GM21619 (cell line): ENCODE results near the gene MYO1D.
"Not testable (repeated sequence)": the region's sequence is repeated elsewhere in the genome, so short reads cannot be mapped to it uniquely, and the experiment has no call there.

ENCODE experiments used
- ATAC-seq: cut with Tn5 transposase; IDR thresholded peaks from one replicate; pipeline ENCODE4 v1.9.1; 2021; ENCODE audit not compliant: unreplicated experiment

Gene MYO1D

GRCh38 chr17:32546031-32546444 lies 330.9 kb downstream of the MYO1D start:
- no peak for ATAC-seq

- ATAC-seq = no peak
Observed at GRCh38 chr17:32542186-32542585, 334.7 kb downstream of the MYO1D start.

DNA sequence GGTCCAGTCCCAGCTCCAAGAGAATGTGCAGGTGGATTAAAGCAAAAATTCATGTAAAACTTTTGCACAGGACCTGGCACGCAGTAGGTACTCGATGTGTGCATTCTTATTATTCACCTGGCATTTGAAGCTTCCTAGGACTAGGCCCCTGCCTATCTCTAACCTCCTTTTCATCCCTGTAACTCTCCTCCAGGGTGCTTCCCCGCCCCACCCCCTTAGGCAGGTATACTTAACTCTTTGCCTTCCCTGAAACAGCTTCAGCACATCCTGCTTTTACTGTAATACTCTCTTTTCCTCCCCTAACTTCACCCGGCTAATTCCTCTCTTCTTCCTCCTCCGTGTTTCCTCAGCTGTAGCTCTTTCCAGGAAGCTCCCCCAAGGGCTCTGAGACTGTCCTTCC lies 335.3 kb downstream of the MYO1D start:
- ATAC-seq = no peak

- no peak for ATAC-seq
Observed at GRCh38 chr17:32536736-32537643, 339.9 kb downstream of the MYO1D start.

DNA sequence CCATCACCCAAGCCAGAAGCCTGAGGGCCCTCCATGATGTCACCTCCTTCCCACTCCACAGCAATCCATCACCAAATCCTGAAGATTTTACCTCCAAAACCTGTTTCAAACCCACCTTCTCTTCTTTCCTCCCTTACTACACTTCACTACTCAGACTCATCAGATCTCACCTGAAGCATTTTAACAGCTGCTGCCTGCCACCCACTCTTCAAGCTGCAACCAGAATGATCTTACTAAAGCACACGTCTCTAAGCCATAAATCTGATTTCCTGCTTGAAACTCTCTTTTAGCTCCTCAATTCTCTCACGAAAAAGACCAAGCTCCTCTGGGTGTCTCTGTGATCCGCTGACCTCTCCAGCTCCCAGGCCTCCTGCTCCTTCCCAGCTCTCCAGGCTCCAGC lies 343.6 kb downstream of the MYO1D start:
- no peak for ATAC-seq

GRCh38 chr17:32529604-32530003 lies 347.3 kb downstream of the MYO1D start:
- ATAC-seq = no peak

DNA sequence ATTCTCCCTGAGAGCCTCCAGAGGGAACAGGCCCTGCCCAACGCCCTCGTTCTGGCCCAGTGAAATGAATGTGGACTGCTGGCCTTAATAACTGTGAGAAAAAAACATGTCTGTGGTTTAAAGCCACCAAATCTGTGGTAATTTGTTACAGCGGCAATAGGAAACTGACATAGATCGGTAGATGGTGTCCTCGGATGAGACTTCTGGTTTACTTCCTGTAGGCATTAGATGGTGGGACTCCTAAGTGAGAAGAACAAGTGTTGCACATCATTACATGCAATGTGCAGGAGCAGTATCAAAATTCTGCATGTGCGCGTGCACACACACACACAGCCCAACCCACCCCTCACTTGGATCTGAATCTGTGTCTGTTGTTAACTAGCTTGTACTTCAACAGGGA lies 348.1 kb downstream of the MYO1D start:
- no peak for ATAC-seq

DNA sequence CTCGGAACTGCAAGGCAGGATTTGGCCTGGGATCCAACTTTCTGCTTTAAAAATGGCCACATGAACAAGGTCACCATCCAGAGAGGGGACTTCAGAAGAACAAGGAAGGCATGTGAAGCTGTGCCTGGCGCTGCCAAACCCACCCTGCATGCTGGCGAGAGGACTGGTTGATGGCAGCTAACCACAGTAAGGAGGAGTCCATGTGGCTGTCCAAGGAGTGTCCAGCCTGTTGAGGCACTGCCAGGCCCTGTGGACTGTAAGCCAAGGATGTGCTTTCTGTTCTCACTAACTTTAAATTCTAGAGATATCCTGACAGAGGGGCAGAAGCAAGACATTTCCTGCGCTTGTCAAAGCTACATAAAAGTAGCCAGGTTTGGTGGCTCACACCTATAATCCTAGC lies 349.8 kb downstream of the MYO1D start:
- no peak for ATAC-seq

- no peak for ATAC-seq
Observed at GRCh38 chr17:32525122-32525521, 351.8 kb downstream of the MYO1D start.

DNA sequence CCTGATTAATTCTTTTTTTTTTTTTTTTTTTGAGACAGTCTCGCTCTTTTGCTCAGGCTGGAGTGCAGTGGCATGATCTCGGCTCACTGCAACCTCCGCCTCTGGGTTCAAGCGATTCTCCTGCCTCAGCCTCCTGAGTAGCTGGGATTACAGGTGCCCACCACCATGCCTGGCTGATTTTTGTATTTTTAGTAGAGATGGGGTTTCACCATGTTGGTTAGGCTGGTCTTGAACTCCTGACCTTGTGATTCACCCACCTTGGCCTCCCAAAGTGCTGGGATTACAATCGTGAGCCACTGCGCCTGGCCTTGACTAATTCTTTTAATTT lies 352.4 kb downstream of the MYO1D start:
- ATAC-seq = not testable (repeated sequence)

GRCh38 chr17:32523827-32524552 lies 352.9 kb downstream of the MYO1D start:
- ATAC-seq = peak; percentile 49

DNA sequence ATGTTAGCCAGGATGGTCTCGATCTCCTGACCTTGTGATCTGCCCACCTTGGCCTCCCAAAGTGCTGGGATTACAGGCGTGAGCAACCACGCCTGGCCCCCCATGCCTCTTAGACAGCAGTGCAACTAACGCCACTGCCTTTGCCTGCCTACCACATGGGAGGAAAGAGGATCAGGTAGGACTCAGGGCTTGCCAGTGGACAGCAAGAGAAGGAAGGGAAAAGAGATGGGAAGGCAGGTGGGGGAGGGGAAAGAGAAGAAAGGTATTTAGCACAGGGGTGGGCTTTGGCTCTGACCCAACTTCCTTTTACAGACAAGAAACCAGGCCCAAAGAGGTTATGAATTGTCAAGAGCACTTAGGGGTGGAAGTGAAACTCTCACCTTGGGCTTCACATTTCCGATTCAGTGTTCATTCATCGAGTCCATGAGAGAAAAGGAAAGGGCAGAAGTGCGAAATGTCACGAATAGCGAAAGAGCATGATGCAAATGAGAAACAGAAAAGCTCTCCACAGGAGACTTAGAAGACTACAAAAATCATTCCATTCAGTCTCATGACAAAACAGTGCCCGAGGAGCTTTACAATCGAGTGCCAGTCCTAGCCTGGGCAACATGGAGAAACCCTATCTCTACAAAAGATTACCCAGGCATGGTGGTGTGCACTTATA lies 353.8 kb downstream of the MYO1D start:
- peak; percentile 53 for ATAC-seq

DNA sequence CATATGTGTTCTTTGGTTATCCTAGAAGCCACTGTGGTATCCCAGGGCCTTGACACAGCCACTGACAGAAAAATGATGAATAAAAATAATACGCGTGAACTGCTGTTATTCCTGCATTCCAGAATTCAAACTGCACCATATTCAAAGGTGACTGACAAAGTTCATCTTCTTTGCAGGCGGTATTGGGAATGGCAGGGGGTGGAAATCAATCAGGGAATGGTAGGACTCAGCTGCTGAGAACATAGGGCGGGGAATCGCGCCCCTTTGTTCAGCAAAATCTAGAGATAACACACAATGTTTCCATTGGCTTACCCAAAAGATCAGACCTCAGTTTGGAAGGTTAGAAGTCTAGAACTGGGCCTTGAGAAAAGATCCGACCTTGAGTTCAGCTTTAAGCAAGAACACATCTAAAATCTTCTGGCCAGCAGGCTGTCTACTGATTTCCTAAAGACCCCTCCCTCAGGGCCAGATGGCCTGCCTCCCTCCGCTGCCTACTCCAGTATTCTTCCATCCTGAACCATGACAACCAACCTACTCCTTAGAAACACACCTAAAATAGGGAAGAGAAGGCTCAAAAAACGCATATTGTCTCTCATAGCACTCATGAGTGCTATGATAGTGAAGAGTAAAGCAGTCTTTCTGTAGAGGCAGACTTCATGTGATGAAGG lies 356.1 kb downstream of the MYO1D start:
- ATAC-seq = no peak

DNA sequence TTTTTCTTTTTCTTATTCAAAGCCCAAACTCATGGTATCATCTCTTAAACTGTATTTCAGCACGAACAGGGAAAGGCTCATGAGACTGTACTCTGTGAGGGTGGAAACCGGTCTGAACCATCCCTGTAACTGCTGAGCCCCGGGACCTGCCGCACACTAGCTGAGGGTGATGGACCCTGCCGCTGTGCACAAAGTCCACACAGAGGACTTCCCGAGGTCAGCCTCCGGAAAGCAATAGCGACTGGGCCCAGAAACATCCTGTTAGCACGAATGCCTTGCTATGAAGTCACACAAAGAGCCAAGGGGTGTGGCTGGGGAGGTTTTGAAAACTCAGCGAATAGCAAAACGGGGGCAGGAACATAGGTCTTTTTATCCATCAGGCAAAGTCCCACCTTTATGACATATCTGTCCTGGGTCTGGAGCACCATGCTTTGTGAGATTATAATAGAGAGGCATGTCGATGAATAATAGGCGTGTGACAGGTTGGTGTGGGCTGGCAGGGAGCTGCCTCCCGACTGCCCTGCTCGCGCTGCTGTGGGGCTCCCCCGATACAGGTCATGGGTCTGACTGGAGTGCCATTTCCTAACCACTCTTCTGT lies 356.7 kb downstream of the MYO1D start:
- ATAC-seq = no peak

DNA sequence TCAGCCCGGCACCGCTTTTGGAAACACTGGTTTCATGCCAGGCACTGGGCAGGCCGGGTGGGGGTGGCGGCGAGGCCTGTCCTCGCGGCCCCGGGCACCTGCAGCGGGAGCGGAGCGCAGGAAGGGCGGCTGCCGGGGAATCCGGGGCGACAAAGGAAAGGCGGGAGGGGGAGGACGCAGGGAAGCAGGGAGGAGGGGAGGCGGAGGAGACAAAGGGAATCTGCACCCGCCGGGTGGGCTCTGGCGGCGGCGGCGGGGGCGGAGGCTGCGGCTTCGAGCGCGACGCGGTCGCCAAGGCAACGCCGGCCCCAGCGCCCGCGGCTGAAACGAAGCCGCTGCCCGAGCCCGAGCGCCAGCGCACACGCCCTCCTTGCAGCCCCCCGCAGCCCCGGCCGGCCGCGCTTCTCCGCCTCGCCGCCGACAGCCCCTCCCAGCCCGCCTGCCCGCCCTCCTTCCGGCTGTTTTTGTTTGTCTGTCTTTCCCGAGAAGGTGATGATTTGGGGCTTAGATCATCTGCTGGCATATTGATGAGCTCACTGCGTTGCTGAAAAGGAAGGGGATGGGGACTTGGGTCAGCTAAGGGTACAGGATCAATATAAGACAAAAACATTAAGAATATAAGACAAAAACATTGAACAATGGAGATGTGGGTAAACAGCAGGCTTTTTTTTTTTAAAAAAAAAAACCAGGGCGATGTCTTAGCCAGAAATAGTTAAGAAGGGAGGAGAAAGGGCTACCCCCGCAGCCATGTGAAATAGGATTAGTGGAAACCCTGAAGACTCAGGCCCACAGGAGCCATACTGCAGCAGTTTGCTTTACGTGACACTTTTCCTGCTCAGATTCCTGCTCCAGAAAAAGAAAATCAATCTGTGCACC lies 357.5 kb downstream of the MYO1D start:
- ATAC-seq = no peak

- ATAC-seq = no peak
Observed at GRCh38 chr17:32518646-32519227, 358.2 kb downstream of the MYO1D start.

DNA sequence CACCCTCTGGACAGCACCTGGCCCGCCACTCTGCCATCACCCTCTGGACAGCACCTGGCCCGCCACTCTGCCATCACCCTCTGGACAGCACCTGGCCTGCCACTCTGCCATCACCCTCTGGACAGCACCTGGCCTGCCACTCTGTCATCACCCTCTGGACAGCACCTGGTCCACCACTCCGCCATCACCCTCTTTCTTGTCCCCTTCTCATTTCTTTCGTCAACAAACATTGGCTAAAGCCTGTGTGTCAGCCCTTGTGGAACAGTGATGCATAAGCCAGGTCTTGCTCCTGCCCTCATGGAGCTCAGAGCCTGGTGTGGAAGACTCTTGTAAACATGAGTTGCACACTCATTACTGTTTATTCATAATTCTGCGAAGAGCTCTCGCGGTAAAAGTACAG lies 358.9 kb downstream of the MYO1D start:
- ATAC-seq = no peak

- no peak for ATAC-seq
Observed at GRCh38 chr17:32516940-32517701, 359.8 kb downstream of the MYO1D start.

DNA sequence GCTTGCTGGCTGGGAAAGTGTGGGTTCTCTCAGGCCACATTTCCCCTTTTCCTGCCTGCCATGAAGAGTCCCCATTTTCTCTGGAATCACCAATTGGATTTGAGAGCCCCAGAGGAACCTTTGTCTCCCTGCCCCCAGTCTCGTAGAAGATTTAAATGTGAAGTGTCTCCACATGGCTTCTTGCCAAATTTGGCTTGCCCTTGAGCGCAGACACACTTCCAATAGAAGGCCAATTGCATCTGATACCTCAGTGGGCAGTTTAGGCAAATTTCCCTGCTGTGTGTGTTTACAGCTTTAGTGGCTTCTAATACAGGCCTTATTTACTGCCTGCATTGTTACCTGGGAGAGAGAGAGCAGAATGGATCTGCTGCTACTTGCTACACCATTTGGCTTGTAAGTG lies 360.5 kb downstream of the MYO1D start:
- ATAC-seq = no peak
